Smooth muscle cell of the brain vasculature (primary cell): ENCODE results near the gene UBAC1.
A peak's percentile ranks its signal among the peaks of the same experiment; 100 is the strongest.

Experiments used
- DNase-seq: peaks from one replicate; pipeline ENCODE4 v3.0.0-alpha.2; 2012; ENCODE audit warnings: low read depth, low spot score

UBAC1 gene, protein sequence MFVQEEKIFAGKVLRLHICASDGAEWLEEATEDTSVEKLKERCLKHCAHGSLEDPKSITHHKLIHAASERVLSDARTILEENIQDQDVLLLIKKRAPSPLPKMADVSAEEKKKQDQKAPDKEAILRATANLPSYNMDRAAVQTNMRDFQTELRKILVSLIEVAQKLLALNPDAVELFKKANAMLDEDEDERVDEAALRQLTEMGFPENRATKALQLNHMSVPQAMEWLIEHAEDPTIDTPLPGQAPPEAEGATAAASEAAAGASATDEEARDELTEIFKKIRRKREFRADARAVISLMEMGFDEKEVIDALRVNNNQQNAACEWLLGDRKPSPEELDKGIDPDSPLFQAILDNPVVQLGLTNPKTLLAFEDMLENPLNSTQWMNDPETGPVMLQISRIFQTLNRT

DNA sequence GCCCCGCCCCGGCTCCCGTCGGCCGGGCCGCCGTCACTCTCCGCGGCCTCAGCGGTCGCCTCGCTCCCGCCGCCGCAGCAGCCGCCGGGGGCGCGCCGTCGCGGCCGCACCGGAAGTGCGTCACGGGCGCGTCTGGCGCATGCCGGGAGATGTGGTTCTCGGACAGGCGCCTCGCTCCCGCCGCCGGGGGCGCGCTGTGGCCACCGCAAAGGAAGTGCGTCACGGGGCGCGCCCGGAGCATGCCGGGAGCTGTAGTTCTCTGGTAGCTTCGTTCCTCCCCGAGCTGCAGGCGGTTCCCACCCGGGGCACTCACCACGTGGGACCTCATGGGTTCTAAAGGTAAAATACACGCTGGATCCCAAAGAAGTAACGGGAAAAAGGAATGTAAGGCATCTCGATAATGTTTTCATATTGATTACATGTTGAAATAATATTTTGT lies at the start of gene UBAC1:
Gene UBAC1 (minus strand): TSS at position 97 of the 439 bp plus-strand sequence. CDS start 211 bp downstream, outside the sequence.
- DNase-seq, result peak; percentile 88

DNA sequence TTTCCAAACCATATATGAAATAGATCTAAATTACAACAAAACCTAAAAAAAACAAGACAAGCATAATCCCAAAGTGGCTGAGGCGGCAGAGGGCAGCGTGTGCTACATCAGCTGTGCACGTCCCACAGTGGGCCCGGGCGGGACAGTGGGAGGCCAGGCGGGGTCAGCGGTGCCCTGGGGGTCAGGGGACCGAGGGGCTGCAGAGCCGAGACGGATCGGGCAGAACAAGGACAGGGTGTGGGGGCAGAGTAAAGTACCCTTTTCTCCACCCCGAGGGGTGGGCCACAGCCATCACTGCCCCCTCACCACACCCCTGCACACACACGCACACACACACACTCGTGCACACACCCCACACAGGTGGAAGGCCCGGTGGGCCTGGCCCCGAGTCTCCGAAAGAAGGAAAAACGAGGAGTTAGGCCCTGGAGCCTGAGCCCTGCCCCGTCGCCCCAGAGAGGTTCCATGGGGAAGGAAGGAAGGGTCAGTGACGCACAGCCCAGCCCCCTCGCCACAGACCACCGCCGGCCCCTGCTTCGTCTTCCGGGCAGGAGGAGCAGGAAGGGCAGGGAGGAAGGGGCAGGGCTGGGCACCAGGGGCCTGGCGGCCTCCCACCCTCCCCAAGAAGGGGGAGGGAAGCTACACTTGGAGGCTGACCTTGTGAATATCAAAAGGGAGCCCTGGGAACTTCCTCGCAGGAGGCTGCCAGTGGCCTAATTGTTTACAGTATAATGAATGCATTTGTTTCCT lies 49.6 kb upstream of the UBAC1 start:
- DNase-seq, result no peak

DNA sequence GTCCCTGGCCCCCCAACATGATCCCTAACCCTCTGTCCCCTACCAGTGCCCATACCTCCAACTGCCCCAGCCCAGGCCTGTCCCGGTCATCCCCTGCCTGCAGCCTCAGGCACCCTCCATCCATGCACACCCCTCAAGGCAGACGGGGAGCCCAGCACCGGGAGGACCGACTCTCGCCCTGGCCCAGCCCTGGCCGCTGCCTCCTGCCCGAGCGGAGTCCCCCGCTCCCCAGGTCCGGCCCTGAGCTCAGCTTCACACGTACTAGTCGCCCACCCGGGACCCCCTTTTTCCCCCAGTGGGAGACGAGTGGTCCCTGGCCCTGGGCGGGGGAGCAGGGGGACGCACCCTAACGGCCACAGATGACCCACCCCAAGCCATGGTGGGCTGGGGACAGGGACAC lies 49.0 kb upstream of the UBAC1 start:
- no peak for DNase-seq

- no peak for DNase-seq
Observed at GRCh38 chr9:136009516-136009915, 48.3 kb upstream of the UBAC1 start.

GRCh38 chr9:136008693-136008997 lies 47.5 kb upstream of the UBAC1 start:
- no peak for DNase-seq

DNA sequence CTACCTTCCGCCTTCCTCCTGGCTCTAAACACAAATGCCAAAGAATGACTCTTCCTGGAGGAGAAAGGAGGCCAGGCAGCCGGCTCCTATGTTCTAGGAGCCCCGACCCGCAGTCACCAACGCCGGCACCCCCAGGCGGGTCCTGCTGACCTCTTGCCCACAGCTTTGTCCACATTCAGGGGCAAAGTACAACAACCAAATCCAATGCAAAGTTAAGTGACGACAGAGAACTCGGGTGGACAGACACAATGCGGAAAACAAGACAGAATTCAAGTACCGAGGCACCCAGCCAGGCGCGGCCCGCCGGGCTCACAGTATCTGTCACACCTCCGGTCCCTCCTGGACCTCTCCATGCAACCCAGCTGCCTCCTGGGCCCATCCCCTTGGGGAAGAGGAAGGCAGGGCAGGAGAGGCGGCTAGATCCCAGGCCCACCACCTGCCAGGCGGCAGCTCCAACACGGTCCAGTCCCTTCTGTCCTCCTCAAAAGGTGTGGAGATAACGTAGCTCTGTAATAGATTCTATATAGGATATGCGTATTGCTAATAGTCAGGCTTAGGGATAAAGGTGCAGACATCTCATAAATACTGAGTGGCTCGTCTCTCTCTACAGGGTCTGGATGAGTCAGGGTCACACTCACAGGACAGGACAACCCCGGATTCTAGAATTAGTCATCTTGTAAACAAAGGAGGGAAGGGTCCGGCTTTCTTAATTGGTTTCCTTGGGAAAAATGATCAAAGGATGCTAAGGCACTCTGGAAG lies 46.9 kb upstream of the UBAC1 start:
- DNase-seq, result no peak

DNA sequence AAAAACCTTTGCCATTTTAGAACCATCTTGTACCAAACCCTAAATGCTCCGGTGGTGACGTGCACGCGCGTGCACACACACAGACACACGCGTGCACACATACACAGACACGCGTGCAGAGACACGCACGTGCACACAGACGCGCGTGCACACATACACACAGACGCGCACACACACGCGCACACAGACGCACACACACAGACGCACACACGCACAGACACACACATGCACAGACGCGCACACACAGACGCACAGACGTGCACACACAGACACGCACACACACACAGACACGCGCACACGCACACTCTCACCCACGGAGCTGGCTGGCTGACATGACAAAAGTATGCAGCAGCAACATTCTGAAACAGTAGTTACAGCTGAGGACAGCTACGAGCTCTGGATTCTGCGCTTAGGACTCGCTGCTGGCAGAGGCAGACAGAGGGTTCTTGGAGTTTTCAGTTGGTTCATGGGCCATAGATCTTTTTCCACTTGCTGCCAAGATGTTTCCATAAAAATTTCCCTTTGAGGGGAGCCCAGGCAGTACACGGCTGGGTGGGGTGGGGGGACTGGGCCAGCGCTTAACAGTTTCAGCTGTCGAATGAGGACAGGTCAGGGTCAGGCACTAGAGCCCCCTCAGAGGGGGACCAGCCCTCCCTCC lies 46.2 kb upstream of the UBAC1 start:
- DNase-seq, result no peak

DNA sequence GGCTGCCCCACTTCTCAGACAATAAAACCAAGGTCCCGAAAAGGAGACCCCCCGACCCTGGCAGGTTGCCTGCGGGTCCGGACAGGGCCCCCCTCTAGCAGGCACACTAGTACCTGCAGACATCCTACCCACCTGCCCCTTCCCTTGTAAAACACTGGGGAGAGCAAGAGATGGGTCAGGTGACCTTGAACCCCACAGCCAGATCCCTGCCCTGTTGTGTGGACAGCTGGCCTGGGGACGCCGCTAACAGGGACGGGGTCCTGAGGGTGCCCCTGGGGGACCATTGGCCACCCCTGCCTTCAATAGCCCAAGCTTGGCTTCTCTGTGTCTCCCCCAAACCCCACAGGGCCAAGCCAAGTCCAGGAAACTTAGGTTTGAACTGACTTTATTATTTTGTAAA lies 45.0 kb upstream of the UBAC1 start:
- DNase-seq, result no peak

- no peak for DNase-seq
Observed at GRCh38 chr9:136004712-136005111, 43.5 kb upstream of the UBAC1 start.

- no peak for DNase-seq
Observed at GRCh38 chr9:136004219-136004618, 43.0 kb upstream of the UBAC1 start.

DNA sequence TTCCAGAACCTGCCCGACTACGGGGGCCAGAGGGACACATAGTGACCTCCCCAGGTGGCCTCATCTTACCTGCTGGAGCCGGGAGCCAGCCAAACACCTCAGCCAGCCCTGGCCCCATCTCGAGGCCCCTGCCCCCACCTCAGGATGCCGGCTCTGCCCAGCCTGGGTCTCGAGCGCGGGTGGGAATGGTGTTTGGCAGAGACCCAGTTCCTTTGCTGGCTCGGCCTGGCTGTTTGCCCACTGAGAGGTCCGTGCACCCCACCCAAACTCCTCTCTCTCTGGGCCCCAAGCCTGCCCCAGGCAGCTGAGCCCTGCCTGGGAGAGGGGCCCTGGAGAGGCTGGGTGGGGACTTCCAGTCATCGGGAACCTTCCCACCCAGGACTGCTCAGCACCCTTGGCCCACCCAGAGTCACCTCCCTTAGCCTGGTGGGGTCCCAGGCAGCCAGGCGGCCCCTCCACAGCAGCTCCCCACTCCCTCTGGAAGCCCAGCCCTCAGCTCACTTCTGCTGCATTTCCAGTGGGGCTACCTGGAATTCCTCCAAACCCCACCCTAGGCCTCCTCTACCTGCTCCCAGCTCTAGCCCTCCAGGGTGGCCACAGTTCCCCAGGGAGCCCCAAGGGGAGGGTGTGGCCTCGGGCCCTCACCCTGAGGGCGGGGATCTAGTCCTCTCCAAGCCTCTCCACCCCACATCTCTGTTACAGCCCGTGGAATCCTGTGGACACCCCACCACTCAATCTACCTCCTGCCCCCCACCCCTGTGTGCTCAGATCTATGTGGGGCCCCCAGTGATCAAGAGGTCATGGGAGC lies 42.4 kb upstream of the UBAC1 start:
- no peak for DNase-seq

GRCh38 chr9:136002881-136003280 lies 41.7 kb upstream of the UBAC1 start:
- DNase-seq, result no peak

DNA sequence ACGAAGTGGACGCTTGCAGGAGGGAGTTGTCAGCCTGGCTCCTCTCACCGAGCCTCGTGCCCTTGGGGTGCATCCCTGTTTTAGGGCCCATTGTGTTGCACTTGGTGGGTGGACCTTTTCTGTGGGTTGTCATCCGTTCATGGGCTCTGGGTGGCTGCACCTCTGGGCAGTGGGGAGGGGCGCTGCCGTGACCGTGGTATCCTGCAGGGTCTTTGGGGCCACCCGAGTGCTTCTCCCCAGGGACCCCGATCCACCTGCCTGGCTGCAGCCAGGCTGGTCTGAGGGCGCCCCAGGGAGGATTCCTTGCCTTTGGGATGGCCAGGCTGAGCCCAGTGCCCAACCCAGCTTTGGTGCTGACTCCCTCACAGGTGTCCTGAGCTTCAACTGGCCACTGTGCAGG lies 41.0 kb upstream of the UBAC1 start:
- no peak for DNase-seq

- no peak for DNase-seq
Observed at GRCh38 chr9:136001231-136001630, 40.1 kb upstream of the UBAC1 start.

DNA sequence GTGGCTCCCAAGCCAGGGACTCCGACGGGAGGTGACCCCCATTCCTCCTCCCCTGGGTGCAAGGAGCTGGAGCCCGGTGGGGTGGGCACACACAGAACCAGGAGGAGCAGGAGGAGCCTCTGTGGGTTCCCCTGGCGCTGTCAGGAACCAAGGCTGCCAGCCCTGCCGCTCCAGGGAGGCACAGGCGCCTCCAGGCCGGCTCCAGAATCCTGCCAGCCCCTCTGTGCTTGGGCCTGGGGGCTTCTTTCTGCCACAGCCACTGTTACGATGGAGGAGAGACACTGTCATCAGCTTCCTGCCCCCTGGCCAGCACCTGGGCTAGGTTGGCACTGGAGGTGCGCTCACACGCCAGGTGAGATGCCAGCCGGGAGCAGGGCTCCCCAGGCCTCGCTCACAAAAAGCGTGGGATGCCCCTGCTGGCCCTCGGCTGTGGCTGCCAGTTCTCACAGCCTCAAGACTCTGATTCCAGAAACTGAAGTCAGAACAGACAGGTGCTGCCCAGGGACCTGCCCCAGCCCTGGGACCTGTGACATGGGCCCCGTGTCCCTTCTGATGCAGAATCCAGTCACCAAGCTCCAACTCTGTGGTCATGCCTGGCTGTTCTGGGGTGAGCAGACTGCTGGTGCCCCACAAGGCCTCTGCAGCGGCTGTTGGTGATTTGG lies 37.4 kb upstream of the UBAC1 start:
- no peak for DNase-seq

GRCh38 chr9:135998016-135998380 lies 36.8 kb upstream of the UBAC1 start:
- no peak for DNase-seq

DNA sequence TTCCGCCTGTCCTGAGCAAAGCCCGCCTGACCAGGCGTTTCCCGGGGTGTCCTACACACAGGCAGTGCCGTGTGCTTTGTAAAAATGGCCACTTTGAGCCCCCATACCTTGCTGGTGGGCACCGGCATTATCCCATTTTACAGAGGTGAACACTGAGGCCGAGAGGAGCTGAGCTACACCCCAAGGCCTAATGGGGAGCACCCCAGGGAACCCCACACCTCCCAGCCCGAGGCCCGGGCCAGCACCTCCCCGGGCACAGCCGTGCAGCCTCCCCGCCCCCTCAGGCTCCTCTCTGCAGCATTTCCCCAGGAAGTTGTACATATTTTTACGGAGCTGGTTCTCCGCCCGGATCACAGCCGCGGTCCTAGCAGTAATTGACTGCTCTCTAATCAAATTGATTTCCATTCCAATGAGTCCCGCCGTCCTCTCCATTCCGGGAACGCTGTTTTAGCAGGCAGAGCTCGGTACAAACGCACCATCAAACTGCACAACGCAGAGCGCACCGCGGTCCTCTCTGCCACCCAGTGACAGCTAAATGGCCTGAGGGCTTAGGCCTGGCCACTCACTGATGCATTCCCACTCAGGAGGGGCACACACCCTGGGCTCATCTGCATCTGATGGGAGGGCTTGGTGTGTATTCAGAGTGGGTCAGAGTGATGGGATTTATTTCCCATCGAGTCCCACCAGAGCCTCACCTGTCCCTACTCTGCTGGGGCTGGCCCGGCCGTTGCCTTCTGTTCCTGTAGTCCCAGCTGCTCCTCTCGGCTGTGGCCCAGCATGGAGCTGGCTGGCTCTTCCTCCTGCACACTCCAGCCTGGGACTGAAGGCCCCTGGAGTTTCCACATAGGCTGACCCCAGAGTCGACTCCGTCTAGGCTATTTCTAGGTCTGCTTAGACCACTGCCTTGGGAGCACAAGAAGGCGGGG lies 36.2 kb upstream of the UBAC1 start:
- no peak for DNase-seq

GRCh38 chr9:135995816-135996215 lies 34.6 kb upstream of the UBAC1 start:
- DNase-seq, result no peak

DNA sequence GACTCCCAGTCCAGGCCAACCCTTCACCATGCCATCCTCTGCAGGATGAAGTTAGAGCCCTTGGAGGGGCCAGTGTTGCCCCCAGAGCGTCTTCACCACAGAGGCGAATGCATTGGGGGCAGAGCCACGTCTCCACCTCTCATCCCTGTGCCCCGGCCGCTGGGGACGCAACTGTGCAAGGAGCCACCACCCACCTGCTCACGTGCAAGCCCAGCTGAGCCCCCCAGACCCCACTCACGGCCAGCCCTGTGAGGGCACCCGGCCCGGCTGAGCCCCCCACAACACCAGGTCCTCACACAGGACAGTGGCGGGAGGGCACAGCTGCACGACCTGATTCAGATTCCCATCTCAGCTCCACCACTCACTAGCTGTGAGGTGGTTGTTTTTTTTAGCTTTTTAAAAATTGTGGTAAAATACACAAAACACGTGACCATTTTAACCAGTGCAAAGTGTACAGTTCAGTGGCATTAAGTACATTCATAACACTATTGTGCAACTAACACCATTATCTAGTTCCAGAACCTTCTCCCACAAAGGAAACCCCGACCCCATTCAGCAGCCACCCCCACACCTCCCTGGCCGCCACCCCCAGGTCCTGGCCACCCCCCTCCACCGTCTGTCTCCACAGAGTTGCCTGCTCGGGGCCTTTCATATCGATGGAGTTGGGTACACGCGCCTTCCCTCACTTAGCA lies 33.5 kb upstream of the UBAC1 start:
- no peak for DNase-seq
